ENCODE data around the gene S100G. TPM values are rescaled to one million over a fixed set of nuclear protein-coding genes. Genes with fewer than 3 reads are reported as not detected.

S100G gene
- total and polyA plus RNA-seq, 2 experiments from 2014 or later: not detected

GRCh38 chrX:16640823-16641222 is 9.1 kb upstream of the S100G start:
- Histone ChIP-seq H3K27me3 (ENCODE audit: insufficient read depth) (no peaks in the 10 kb centered on the region), H3K79me2 (replicated peaks; ENCODE audit: insufficient read depth) (no peaks in the 10 kb centered on the region), H3K4me1 (ENCODE audit: insufficient read depth) (peaks cover 14% of the 10 kb centered on the region), H3K27ac (ENCODE audit: low read depth) (no peak overlapping the region), H3K36me3 (ENCODE audit: insufficient read depth) (no peaks in the 10 kb centered on the region), H3K4me3 (no peak overlapping the region), H3F3A (replicated peaks; ENCODE audit: low read depth) (no peaks in the 10 kb centered on the region), H4K20me1 (replicated peaks; ENCODE audit: insufficient read depth) (no peaks in the 10 kb centered on the region), H3K9me2 (ENCODE audit: insufficient read depth) (no peaks in the 10 kb centered on the region), H2AFZ (no peak overlapping the region), H3K4me2 (no peak overlapping the region)
- peaks cover 1% of the 10 kb centered on the region for H3K27me3 Mint-ChIP-seq (ENCODE audit: insufficient read depth, low read depth, poor library complexity)
- TF ChIP-seq ETS1 (IDR thresholded peaks at IDR 0.05) (no peak), EZH2phosphoT487 (IDR thresholded peaks at IDR 0.05; ENCODE audit: unreplicated experiment) (no peak), STAT1 (IDR thresholded peaks at IDR 0.05; ENCODE audit: unreplicated experiment) (no peak), CTCF (conservative IDR thresholded peaks at IDR 0.05; ENCODE audit: low read depth in 2 of 2) (no peak), JUNB (IDR thresholded peaks at IDR 0.05; ENCODE audit: unreplicated experiment) (no peak), EZH2 (IDR thresholded peaks at IDR 0.05; ENCODE audit: low read depth, unreplicated experiment) (no peak), ZNF114 (CRISPR knock-in tag; IDR thresholded peaks at IDR 0.05) (no peak), NANOG (IDR thresholded peaks at IDR 0.05; ENCODE audit: borderline replicate concordance) (no peak), ZNF331 (CRISPR knock-in tag; IDR thresholded peaks at IDR 0.05; ENCODE audit: low read depth) (no peak), REST (IDR thresholded peaks at IDR 0.05; ENCODE audit: unreplicated experiment) (no peak), POLR2AphosphoS5 (IDR thresholded peaks at IDR 0.05; ENCODE audit: low read depth) (no peak), CREB1 (CRISPR knock-in tag; IDR thresholded peaks at IDR 0.05; ENCODE audit: low read depth) (no peak)
- H3K4me3 Mint-ChIP-seq: no peak overlapping the region
- DNase-seq (ENCODE audit: low spot score): no peak
- H3K36me3 Mint-ChIP-seq (ENCODE audit: low read depth): peaks cover 53% of the 10 kb centered on the region
- no peak overlapping the region for H3K27ac Mint-ChIP-seq
- no peaks in the 10 kb centered on the region for H3K9me3 Mint-ChIP-seq
- no peak for ATAC-seq
- peaks cover 20% of the 10 kb centered on the region for H3K4me1 Mint-ChIP-seq

All from GM23338 (cell line).